HEK293T (cell line): ENCODE measurements around the gene FAM222B.

Experiments
- ARNT ChIP-seq: fragments of 450-650 bp; IDR thresholded peaks from 2 replicates; pipeline ENCODE4 v1.6.1; 2017; ENCODE audit warnings: mild to moderate bottlenecking
- BHLHE40 ChIP-seq: fragments of 450-650 bp; IDR thresholded peaks from 2 replicates; pipeline ENCODE4 v1.6.1; 2016; ENCODE audit warnings: mild to moderate bottlenecking, moderate library complexity, borderline replicate concordance
- ELF4 ChIP-seq: fragments of 450-650 bp; IDR thresholded peaks from 2 replicates; pipeline ENCODE4 v1.6.1; 2017; ENCODE audit warnings: antibody characterized with exemption
- FOXA1 ChIP-seq: fragments of 450-650 bp; IDR thresholded peaks from 2 replicates; pipeline ENCODE4 v1.6.1; 2016; ENCODE audit warnings: mild to moderate bottlenecking
- FOXK2 ChIP-seq: fragments of 450-650 bp; IDR thresholded peaks from 2 replicates; pipeline ENCODE4 v1.6.1; 2016; ENCODE audit warnings: mild to moderate bottlenecking
- HDGF ChIP-seq: fragments of 450-650 bp; IDR thresholded peaks from 2 replicates; pipeline ENCODE4 v1.6.1; 2017; ENCODE audit warnings: antibody characterized with exemption, borderline replicate concordance
- SUZ12 ChIP-seq: fragments of 450-650 bp; IDR thresholded peaks from 2 replicates; pipeline ENCODE4 v1.6.1; 2016; ENCODE audit warnings: mild to moderate bottlenecking
- TARDBP ChIP-seq: fragments of 450-650 bp; IDR thresholded peaks from 2 replicates; pipeline ENCODE4 v1.6.1; 2016

DNA sequence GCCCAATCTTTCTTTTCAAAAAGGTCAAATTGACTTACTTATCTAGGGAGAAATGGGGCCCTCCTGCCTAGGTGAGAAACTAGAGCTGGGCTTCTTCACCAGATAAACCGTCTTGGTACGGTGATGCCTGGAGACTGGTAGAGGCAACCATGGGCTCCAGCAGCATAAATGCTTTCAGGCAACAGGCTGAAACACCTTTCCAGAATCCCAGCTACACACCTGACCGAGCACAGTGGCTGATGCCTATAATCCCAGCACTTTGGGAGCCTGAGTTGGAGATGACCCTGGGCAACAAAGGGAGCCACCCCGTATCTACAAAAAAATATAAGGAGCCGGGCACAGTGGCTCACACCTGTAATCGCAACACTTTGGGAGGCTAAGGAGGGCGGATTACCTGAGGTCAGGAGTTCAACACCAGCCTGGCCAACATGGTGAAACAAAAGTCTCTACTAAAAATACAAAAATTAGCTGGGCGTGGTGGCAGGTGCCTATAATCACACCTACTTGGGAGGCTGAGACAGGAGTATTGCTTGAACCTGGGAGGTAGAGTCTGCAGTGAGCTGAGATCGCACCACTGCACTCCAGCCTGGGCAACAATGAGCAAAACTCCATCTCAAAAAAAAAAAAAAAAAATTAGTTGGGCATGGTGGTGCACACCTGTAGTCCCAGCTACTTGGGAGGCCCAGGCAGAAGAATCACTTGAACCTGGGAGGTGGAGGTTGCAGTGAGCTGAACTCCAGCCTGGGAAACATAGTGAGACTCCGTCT is 90.8 kb downstream of the FAM222B start:
- TF ChIP-seq FOXK2, result no peak
- TF ChIP-seq BHLHE40, result no peak
- TF ChIP-seq FOXA1, result no peak
- no peak for TF ChIP-seq TARDBP
- no peak for TF ChIP-seq SUZ12
- TF ChIP-seq ELF4, result no peak
- no peak for TF ChIP-seq ARNT
- no peak for TF ChIP-seq HDGF
